GM18909 (cell line): ENCODE measurements around the gene SLC52A1.
A peak's percentile ranks its signal among the peaks of the same experiment; 100 is the strongest.
"Not testable (repeated sequence)": the region's sequence is repeated elsewhere in the genome, so short reads cannot be mapped to it uniquely, and the experiment has no call there.

Experiments
- ATAC-seq: cut with Tn5 transposase; IDR thresholded peaks from one replicate; pipeline ENCODE4 v1.9.1; 2021; ENCODE audit warnings: mild to moderate bottlenecking; ENCODE audit not compliant: unreplicated experiment, poor library complexity

Gene SLC52A1

GRCh38 chr17:5035315-5035714, at the start of gene SLC52A1:
TSS of gene SLC52A1 (minus strand) at chr17:5035426. CDS start at chr17:5034606, 820 bp downstream.
- ATAC-seq, result no peak

GRCh38 chr17:5080591-5080990, 45.4 kb upstream of the SLC52A1 start:
- ATAC-seq, result no peak

- peak; percentile 92 for ATAC-seq
These were observed 43.1 kb upstream of the SLC52A1 start, which contains the start of gene ZFP3 for GRCh38 chr17:5078106-5079028. TSS of gene ZFP3 (plus strand) at chr17:5078467. CDS start at chr17:5091505, 13,038 bp downstream.

- ATAC-seq, result no peak
These were observed 42.5 kb upstream of the SLC52A1 start for GRCh38 chr17:5077781-5078105.

- not testable (repeated sequence) for ATAC-seq
These were observed 42.0 kb upstream of the SLC52A1 start for GRCh38 chr17:5077275-5077674.

GRCh38 chr17:5075472-5075871, 40.2 kb upstream of the SLC52A1 start:
- not testable (repeated sequence) for ATAC-seq

GRCh38 chr17:5069724-5070123, 34.5 kb upstream of the SLC52A1 start:
- no peak for ATAC-seq

- no peak for ATAC-seq
These were observed 33.0 kb upstream of the SLC52A1 start for GRCh38 chr17:5068236-5068635.

- ATAC-seq, result no peak
These were observed 30.1 kb upstream of the SLC52A1 start for GRCh38 chr17:5065227-5065744.

- no peak for ATAC-seq
These were observed 20.3 kb upstream of the SLC52A1 start for GRCh38 chr17:5055543-5055942.

GRCh38 chr17:5050278-5050677, 15.1 kb upstream of the SLC52A1 start:
- no peak for ATAC-seq

- no peak for ATAC-seq
These were observed 14.2 kb upstream of the SLC52A1 start for GRCh38 chr17:5049314-5049841.

- no peak for ATAC-seq
These were observed 12.2 kb upstream of the SLC52A1 start for GRCh38 chr17:5047446-5047845.

GRCh38 chr17:5045496-5045895, 10.3 kb upstream of the SLC52A1 start:
- no peak for ATAC-seq

GRCh38 chr17:5044630-5045029, 9.4 kb upstream of the SLC52A1 start:
- ATAC-seq, result no peak

- ATAC-seq, result no peak
These were observed 8.3 kb upstream of the SLC52A1 start for GRCh38 chr17:5043524-5043923.

GRCh38 chr17:5042157-5043022, 7.2 kb upstream of the SLC52A1 start:
- no peak for ATAC-seq

GRCh38 chr17:5034651-5035050, 575 bp downstream of the SLC52A1 start:
- no peak for ATAC-seq

GRCh38 chr17:5034063-5034462, 1.2 kb downstream of the SLC52A1 start:
- ATAC-seq, result no peak

- ATAC-seq, result no peak
These were observed 1.7 kb downstream of the SLC52A1 start for GRCh38 chr17:5033352-5034015.
